Natural killer cell (primary cell): ENCODE results near the gene SLC46A1. TPM values are rescaled to one million over a fixed set of nuclear protein-coding genes. Genes with fewer than 3 reads are reported as not detected.

Source experiments
- ATAC-seq, 3 donors: fragments of 150-1000 bp in 2 of 3; fragments of 200-7000 bp in 1 of 3; cut with Tn5 transposase; 1 replicate in 1 of 3; 2 replicates in 2 of 3; pipeline ENCODE4 v1.10.0; 2021; ENCODE audit warnings: mild to moderate bottlenecking in 2 of 3, moderate library complexity in 2 of 3
- DNase-seq, 2 donors: peaks; one replicate each; pipeline versions ENCODE4 v3.0.0 to v3.0.0-alpha.2; 2013 to 2021; ENCODE audit warnings: mixed read lengths in 1 of 2
- H3K27ac ChIP-seq: one replicate; pipeline ENCODE4 v1.5.1; 2013; ENCODE audit warnings: mild to moderate bottlenecking, low read length
- H3K27me3 ChIP-seq: one replicate; pipeline ENCODE4 v1.6.1; 2013; ENCODE audit warnings: low read length; ENCODE audit not compliant: control insufficient read depth, insufficient read depth
- H3K36me3 ChIP-seq: one replicate; pipeline ENCODE4 v1.6.1; 2013; ENCODE audit warnings: low read length; ENCODE audit not compliant: control insufficient read depth, insufficient read depth
- H3K4me1 ChIP-seq: one replicate; pipeline ENCODE4 v1.6.1; 2013; ENCODE audit warnings: low read length; ENCODE audit not compliant: control insufficient read depth, insufficient read depth
- H3K4me3 ChIP-seq: one replicate; pipeline ENCODE4 v1.5.1; 2013; ENCODE audit warnings: low read length
- H3K9me3 ChIP-seq: one replicate; pipeline ENCODE4 v1.6.1; 2013; ENCODE audit warnings: low read length; ENCODE audit not compliant: control insufficient read depth, insufficient read depth
- H3K27ac Mint-ChIP-seq, 2 donors: one replicate each; pipeline ENCODE4 v1.8.0; 2022; ENCODE audit warnings: mild to moderate bottlenecking in 2 of 2, mixed read lengths in 2 of 2, moderate library complexity in 1 of 2
- H3K27me3 Mint-ChIP-seq, 2 donors: one replicate each; pipeline ENCODE4 v1.8.0; 2022; ENCODE audit warnings: low read depth in 2 of 2, mixed read lengths in 2 of 2
- H3K36me3 Mint-ChIP-seq: one replicate; pipeline ENCODE4 v1.8.0; 2022; ENCODE audit warnings: mixed read lengths
- H3K4me1 Mint-ChIP-seq, 2 donors: one replicate each; pipeline ENCODE4 v1.8.0; 2022; ENCODE audit warnings: mixed read lengths in 2 of 2
- H3K4me3 Mint-ChIP-seq: one replicate; pipeline ENCODE4 v1.8.0; 2022; ENCODE audit warnings: mild to moderate bottlenecking, moderate library complexity, mixed read lengths
- H3K9me3 Mint-ChIP-seq, 2 donors: one replicate each; pipeline ENCODE4 v1.8.0; 2022; ENCODE audit warnings: mixed read lengths in 2 of 2
- CTCF ChIP-seq: fragments of 200-600 bp; IDR thresholded peaks from one replicate; pipeline ENCODE4 v1.8.0; 2022; ENCODE audit warnings: antibody characterized with exemption
- WGBS: methylation state at CpG from one replicate; pipeline ENCODE4 v1.1.7; 2013; ENCODE audit warnings: missing lambda C conversion rate; ENCODE audit not compliant: insufficient coverage; 5-methylcytosine and 5-hydroxymethylcytosine counted together
- intact Hi-C: fragments of 100-400 bp; cut with micrococcal nuclease; formaldehyde crosslinking; loops from one replicate; pipeline ENCODE4 v1.14.2; 2022
- total RNA-seq, 4 donors: library from RNA; stranded (reverse); fragments of 120-200 nt in 1 of 4; gene quantifications; one replicate each; pipeline versions ENCODE4 v1.2.3 to v1.2.4, GENCODE V29; 2013 to 2022

Gene SLC46A1
- total RNA-seq, 3 donors from 2014 or later (not counting 1 experiment from before 2014, with no cell fraction given), result 0.54 to 0.84 (median 0.55) TPM

DNA sequence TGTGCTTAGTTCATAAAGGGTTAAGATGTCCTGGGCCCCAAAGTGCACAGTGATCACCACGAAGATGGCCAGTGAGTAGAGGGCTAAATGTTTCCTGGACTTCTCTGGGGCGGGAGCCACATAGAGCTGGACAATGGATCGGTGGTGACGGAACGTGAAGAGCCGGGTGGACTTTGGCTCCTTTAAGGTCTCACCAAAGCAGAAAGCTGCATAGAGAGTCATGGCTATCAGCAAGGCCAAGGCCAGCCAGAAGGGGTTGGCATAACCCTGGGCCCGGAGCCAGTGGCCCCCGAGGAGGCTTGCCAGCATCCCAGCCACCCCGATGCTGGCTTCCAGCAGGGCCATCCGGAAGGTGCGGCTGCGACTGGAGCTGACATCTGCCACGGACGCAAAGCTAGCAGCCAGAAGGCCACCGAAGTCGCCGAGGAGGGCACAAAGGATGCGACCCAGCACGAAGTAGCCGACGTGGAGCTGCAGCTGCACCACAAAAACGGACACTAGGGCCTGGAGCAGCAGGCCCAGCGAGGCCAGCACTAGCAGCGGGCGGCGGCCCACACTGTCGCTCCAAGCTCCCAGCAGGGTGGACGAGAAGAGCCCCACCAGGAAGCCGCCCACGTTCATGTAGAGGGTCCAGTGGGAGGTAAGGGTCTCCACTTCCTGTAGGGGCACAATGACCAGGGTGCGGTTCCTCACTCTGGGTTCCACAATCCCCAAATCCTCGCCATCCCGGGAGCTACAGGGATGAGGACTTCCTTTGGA lies 1.0 kb downstream of the SLC46A1 start:
- Histone ChIP-seq H3K27ac (no peak overlapping the region), H3K9me3 (no peaks in the 10 kb centered on the region), H3K4me1 (peaks cover 19% of the 10 kb centered on the region), H3K27me3 (peaks cover 4% of the 10 kb centered on the region), H3K4me3 (no peak overlapping the region), H3K36me3 (no peaks in the 10 kb centered on the region)
- no peaks in the 10 kb centered on the region for H3K9me3 Mint-ChIP-seq
- TF ChIP-seq CTCF, result no peak
- no peak overlapping the region for H3K27ac Mint-ChIP-seq
- DNase-seq (no peak), ATAC-seq (no peak)
- 91% methylated on average over 33 of the region's 33 CpGs for WGBS
- H3K27me3 Mint-ChIP-seq, result peaks cover 4 to 7% of the 10 kb centered on the region in 2 donors
- intact Hi-C loops, result no loop called here
- H3K4me3 Mint-ChIP-seq, result peak overlapping the region; percentile 66
- H3K36me3 Mint-ChIP-seq, result no peaks in the 10 kb centered on the region
- H3K4me1 Mint-ChIP-seq, result peaks cover 0 to 3% of the 10 kb centered on the region in 2 donors

GRCh38 chr17:28404461-28404811 lies 1.6 kb downstream of the SLC46A1 start:
- DNase-seq (no peak), ATAC-seq (no peak)
- H3K27ac Mint-ChIP-seq, result no peak overlapping the region
- peaks cover 0 to 3% of the 10 kb centered on the region in 2 donors for H3K4me1 Mint-ChIP-seq
- Histone ChIP-seq H3K4me1 (peaks cover 19% of the 10 kb centered on the region), H3K36me3 (no peaks in the 10 kb centered on the region), H3K9me3 (no peaks in the 10 kb centered on the region), H3K4me3 (no peak overlapping the region), H3K27me3 (peaks cover 4% of the 10 kb centered on the region), H3K27ac (no peak overlapping the region)
- H3K27me3 Mint-ChIP-seq, result peaks cover 4 to 7% of the 10 kb centered on the region in 2 donors
- H3K36me3 Mint-ChIP-seq, result no peaks in the 10 kb centered on the region
- no peak for TF ChIP-seq CTCF
- intact Hi-C loops, result no loop called here
- peak overlapping the region; percentile 66 for H3K4me3 Mint-ChIP-seq
- H3K9me3 Mint-ChIP-seq, result no peaks in the 10 kb centered on the region
- 93% methylated on average over 5 of the region's 5 CpGs for WGBS

DNA sequence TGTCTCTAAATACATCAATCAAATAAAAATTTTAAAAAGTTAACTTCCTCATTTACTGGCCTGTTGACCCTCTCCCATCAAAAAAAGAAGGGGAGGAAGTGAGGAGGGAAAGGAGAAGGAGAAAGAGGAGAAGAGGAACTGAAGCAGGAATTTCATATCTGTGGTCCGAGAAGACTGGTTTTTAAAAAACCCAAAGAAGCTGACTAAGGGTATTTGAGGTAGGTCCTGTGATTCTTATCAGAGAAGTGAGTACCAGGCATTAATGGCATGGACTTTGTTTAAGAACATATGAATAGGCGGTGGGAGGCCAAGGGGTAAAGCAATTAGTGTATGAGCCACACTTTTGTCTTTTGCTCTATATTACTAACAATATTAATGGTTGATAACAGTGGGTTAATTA lies 2.0 kb downstream of the SLC46A1 start:
- peak overlapping the region; percentile 66 for H3K4me3 Mint-ChIP-seq
- no peak for ATAC-seq
- intact Hi-C loops, result no loop called here

More for the DNA sequence above, 2.0 kb downstream of the SLC46A1 start:
- TF ChIP-seq CTCF, result no peak
- H3K36me3 Mint-ChIP-seq, result no peaks in the 10 kb centered on the region
- Histone ChIP-seq H3K4me1 (peaks cover 19% of the 10 kb centered on the region), H3K9me3 (no peaks in the 10 kb centered on the region), H3K27ac (no peak overlapping the region), H3K36me3 (no peaks in the 10 kb centered on the region), H3K27me3 (peaks cover 4% of the 10 kb centered on the region), H3K4me3 (no peak overlapping the region)
- no peak for DNase-seq
- 54% methylated on average over 1 of the region's 2 CpGs for WGBS
- peaks cover 0 to 3% of the 10 kb centered on the region in 2 donors for H3K4me1 Mint-ChIP-seq
- H3K27me3 Mint-ChIP-seq, result peaks cover 4 to 7% of the 10 kb centered on the region in 2 donors
- no peaks in the 10 kb centered on the region for H3K9me3 Mint-ChIP-seq
- no peak overlapping the region for H3K27ac Mint-ChIP-seq
